H54 (cell line): ENCODE measurements around the gene ASCC2.
A peak's percentile ranks its signal among the peaks of the same experiment; 100 is the strongest.
"Not testable (repeated sequence)": the region's sequence is repeated elsewhere in the genome, so short reads cannot be mapped to it uniquely, and the experiment has no call there.

ENCODE experiments used
- DNase-seq: peaks from one replicate; pipeline ENCODE4 v3.0.0; 2011; ENCODE audit warnings: low spot score, mixed read lengths; ENCODE audit not compliant: insufficient read length
- FAIRE-seq: peaks from 3 replicates; lab custom pipeline; 2011; peaks lifted over from hg19 to GRCh38; lab: Jason Lieb, UNC
- POLR2A ChIP-seq: IDR thresholded peaks from 2 replicates; pipeline ENCODE4 v1.6.1; 2011; ENCODE audit warnings: low read depth, mild to moderate bottlenecking, low read length

The ASCC2 gene

DNA sequence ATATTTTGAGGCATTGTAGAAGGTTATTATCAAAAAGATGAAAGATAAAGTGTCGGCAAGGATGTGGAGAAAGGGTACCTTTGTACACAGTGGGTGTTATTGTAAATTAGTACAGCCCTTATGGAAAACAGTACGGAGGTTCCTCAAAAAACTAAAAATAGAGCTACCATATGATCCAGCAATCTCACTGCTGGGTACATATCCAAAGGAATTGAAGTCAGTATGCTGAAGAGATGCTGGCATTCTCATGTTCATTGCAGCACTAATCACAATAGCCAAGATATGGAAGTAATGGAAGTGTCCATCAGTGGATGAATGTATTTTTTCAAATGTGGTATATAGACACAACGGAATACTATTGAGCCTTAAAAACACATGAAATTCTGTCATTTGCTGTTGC lies 29.8 kb upstream of the ASCC2 start:
- DNase-seq, result no peak
- FAIRE-seq, result no peak
- TF ChIP-seq POLR2A, result no peak

DNA sequence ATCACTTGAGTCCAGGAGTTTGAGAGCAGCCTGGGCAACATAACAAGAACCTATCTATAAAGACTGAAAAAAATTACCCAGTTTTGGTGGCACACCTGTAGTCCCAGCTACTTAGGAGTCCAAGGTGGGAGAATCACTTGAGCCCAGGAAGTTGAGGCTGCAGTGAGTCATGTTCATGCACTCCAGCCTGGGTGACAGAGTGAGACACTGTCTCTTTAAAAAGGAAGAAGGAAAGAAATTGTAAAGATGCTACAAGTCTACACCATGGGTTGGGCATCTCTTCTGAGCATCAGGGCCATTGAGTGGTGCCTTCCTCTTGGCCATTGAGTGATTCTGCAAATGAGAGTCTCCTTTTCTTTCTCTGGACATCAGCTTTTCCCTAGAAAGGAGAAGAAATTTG lies 29.2 kb upstream of the ASCC2 start:
- no peak for TF ChIP-seq POLR2A
- DNase-seq (no peak), FAIRE-seq (no peak)

- DNase-seq, FAIRE-seq: not testable (repeated sequence)
These were observed 27.5 kb upstream of the ASCC2 start for GRCh38 chr22:29865572-29865971.

DNA sequence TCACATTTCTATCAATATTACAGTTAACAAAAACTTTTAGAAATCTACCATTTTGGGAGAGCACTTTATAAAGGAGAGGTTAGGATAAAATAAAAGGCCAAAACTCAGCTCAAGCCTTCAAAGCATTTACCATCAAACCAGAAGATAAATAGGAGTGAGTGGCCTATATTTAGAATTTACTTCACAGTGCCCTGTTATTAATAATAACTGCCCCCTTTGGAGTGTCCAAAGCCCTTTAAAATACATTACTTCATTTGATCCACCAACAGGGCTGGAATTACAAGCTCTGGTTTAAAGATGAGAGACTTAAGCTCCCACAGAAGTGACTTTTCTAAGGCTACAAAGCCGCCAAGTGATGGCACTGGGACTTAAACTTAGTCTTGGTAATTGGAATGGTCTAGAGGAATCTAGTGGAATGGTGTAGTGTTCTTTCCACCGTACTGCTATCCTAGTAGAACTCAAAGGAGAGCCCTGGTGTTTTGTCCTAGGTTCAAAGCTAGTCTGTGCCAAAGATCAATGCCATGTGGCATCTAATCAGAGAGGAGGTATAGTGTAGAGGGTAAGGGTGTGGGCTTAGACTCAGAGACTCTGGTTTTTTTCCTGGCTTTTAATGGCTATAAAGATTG lies 23.7 kb upstream of the ASCC2 start:
- DNase-seq (no peak), FAIRE-seq (no peak)
- no peak for TF ChIP-seq POLR2A

DNA sequence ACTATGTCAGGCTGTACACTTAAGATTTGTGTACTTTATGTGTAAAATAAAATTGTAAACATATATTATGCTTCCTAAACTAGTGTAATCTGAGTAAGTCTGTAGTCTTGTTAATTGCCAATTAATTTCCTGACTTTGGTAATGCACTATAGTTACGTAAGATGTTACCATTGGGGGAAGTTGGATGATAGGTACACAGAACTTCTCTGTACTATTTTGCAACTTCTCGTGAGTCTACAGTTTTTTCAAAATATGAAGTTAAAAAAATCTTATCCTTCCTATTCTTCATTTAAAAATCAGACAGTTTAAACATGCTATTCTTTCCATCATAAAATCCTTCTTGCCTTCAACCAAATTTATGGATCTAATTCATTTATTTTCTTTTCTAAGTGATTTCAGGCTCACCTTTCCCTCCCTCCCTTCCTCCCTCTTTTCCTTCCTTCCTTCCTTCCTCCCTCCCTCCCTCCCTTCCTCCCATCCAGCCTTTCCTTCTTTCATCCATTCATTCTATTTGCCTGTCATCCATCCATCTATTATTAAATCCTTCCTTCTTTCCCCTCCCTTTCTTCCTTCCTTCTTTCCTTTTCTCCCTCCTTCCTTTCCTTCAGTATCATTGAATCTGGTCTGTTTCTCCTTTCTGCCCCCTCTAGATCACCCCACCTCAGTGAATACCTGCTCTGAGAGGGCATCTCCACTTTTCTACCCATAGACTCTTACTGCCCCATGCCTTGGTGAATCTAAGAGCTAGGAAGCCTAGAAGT lies 22.1 kb upstream of the ASCC2 start:
- no peak for TF ChIP-seq POLR2A
- no peak for DNase-seq
- FAIRE-seq, result no peak

- FAIRE-seq, DNase-seq: not testable (repeated sequence)
These were observed 21.0 kb upstream of the ASCC2 start for GRCh38 chr22:29859030-29859429.

- FAIRE-seq, result no peak
- DNase-seq, result no peak
- TF ChIP-seq POLR2A, result no peak
These were observed 18.4 kb upstream of the ASCC2 start for GRCh38 chr22:29856496-29856895.

DNA sequence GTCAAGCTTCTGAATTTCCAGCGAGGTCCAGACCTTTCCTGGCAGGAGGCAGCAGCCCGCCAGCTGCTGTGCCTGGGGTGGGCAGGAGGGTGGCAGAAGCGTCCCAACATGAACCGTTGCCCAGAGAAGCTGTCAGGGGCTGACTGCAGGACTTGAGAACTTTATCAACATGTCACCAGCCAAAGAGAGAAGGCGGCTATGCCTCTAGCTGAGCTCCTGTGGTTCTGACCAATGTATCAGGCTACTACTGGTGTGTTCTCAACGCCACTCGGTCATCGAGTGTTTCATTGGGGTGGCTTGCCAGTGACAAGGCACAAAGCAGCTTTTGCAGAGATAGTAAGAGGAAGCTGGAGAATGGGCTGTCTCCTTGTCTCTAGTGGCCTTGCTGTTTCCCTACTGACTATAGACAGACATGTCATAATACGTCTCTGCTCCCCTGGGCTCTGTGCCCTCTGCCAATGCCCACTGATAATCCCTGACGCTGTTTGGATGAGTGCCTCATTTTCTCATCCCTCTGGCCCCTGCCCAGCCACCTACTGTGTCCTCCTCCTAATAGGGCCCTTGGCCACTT lies 17.6 kb upstream of the ASCC2 start:
- no peak for TF ChIP-seq POLR2A
- DNase-seq, result no peak
- no peak for FAIRE-seq

DNA sequence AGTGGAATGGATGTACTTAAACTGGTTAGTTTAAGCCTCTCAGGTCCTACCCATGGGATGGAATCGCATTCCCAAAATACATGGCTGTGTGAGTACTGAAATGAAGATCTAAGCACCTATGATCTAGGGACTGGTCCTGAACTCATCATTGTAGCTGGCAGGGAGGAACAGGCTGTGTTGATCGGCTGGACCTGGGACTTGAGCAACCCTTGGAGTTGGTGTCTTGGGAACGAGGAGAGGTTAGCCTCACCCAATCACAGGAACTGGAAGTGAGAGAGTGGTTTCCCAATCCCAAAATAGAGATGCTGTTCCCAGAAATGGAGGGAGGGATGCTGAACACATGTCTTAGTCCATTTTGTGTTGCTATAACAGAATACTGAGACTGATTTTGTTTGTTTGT lies 16.4 kb upstream of the ASCC2 start:
- FAIRE-seq (no peak), DNase-seq (no peak)
- TF ChIP-seq POLR2A, result no peak

- FAIRE-seq, result no peak
- no peak for TF ChIP-seq POLR2A
- DNase-seq, result no peak
These were observed 10.0 kb upstream of the ASCC2 start for GRCh38 chr22:29848111-29848510.

DNA sequence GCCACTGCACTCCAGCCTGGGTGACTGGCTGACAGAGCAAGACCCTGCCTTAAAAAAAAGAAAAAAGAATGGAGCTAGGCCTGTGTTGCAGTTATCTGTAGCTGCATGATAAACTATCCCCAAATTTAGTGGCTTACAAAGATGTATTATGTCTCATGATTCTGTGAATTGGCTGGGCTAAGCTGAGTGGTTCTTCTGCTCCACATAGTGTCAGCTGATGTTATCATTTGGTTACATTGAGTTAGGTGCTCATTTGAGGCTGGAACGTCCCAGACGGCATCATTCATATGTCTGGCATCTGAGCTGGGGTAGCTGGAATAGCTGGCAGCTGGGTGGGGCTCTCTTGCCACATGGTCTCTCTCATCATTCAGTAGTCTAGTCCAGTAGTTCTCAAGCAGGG lies 8.2 kb upstream of the ASCC2 start:
- TF ChIP-seq POLR2A, result no peak
- no peak for DNase-seq
- FAIRE-seq, result no peak

GRCh38 chr22:29842740-29843139 lies 4.7 kb upstream of the ASCC2 start:
- DNase-seq (peak; percentile 38), FAIRE-seq (peak; percentile 91)
- no peak for TF ChIP-seq POLR2A

DNA sequence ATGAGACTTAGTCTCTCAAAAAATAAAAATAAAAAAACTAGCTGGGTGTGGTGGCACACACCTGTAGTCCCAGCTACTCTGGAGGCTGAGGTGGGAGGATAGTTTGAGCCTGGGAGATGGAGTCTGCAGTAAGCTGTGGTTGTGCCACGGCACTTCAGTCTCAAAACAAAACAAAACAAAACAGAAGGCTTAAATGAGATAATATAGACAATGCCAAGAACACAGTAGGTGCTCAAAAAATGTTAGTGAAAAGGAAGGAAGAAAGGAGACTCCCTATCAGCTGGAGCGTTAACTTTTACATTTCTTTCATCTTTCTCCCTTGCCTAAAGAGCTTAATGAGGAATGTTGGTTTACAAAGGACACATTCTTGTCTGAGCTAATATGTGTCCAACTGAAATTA lies 4.1 kb upstream of the ASCC2 start:
- DNase-seq (no peak), FAIRE-seq (no peak)
- TF ChIP-seq POLR2A, result no peak

DNA sequence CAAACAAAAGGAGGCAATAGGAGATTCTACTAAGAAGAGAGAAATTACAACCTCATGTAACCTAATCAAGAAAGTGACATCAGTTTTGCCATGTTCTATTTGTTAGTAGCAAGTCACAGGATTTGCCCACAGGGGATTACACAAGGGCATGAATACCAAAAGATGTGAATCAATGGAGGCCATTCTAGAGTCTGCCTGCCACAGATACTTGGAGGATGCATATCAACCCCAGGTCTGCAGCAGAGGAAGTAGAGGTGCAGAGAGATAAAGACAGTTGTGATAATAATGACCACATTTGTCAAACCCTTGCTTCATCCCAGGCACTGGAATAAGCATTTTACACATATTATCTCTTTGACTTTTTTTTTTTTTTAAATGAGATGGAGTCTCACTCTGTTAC lies 2.4 kb upstream of the ASCC2 start:
- DNase-seq (no peak), FAIRE-seq (no peak)
- TF ChIP-seq POLR2A, result no peak

DNA sequence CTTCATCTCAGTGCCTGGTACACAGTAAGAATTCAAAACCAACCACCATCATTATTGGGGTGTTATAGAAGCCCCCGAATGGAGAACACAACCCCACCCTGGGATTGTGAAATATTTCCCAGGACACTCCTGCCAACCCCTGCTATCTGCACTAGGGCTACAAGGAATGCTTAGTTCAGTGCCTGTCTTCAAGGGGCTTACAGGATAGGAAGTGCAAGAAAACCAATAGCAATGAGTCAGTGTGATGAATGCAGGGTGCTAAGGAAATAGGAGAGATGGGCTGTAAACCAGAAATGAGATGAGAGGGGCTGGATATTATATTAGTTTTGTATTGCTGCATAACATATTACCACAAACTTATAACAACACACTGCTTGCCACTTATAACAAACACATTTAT lies 965 bp upstream of the ASCC2 start:
- no peak for TF ChIP-seq POLR2A
- no peak for DNase-seq
- no peak for FAIRE-seq
